GM12864 (cell line): ENCODE measurements around the gene NKX2-1.

Experiments
- DNase-seq: peaks from one replicate; pipeline ENCODE4 v3.0.0-alpha.2; 2011; ENCODE audit warnings: low read depth
- H3K4me3 ChIP-seq: 2 replicates; pipeline ENCODE4 v1.5.1; 2011; ENCODE audit warnings: mild to moderate bottlenecking, low read depth, low read length, control low read depth
- CTCF ChIP-seq: IDR thresholded peaks from 2 replicates; pipeline ENCODE4 v1.5.1; 2011; ENCODE audit warnings: low read depth, mild to moderate bottlenecking, moderate library complexity, low read length, control low read depth, inconsistent platforms; ENCODE audit errors: missing control alignments

NKX2-1 gene

GRCh38 chr14:36521598-36522345, 1.7 kb upstream of the NKX2-1 start:
- H3K4me3 ChIP-seq = no peak overlapping the region
- no peak for TF ChIP-seq CTCF
- no peak for DNase-seq

GRCh38 chr14:36520601-36521525, 831 bp upstream of the NKX2-1 start:
- no peak overlapping the region for H3K4me3 ChIP-seq
- DNase-seq = no peak
- TF ChIP-seq CTCF = peak; percentile 25

GRCh38 chr14:36518586-36519430, 1.2 kb downstream of the NKX2-1 start:
- TF ChIP-seq CTCF = no peak
- no peak overlapping the region for H3K4me3 ChIP-seq
- no peak for DNase-seq

GRCh38 chr14:36518031-36518585, 1.9 kb downstream of the NKX2-1 start:
- no peak overlapping the region for H3K4me3 ChIP-seq
- DNase-seq = no peak
- no peak for TF ChIP-seq CTCF

- TF ChIP-seq CTCF = no peak
- no peak for DNase-seq
- no peak overlapping the region for H3K4me3 ChIP-seq
Observed at GRCh38 chr14:36517242-36518030, 2.6 kb downstream of the NKX2-1 start.
